Subcutaneous abdominal adipose tissue (tissue), 5 donors: ENCODE results near the gene INSIG1.

ENCODE experiments used
- H3K27ac ChIP-seq: one replicate; pipeline ENCODE4 v1.7.0; 2013; ENCODE audit warnings: low read depth, mild to moderate bottlenecking, inconsistent platforms, low read length, moderate library complexity
- H3K27me3 ChIP-seq, 5 donors: one replicate each; pipeline ENCODE4 v1.7.0; 2013; ENCODE audit warnings: low read length in 5 of 5, inconsistent platforms in 1 of 5; ENCODE audit not compliant: control insufficient read depth in 5 of 5, insufficient read depth in 4 of 5
- H3K36me3 ChIP-seq, 5 donors: one replicate each; pipeline ENCODE4 v1.7.0; 2013; ENCODE audit warnings: low read length in 5 of 5; ENCODE audit not compliant: control insufficient read depth in 5 of 5, insufficient read depth in 5 of 5
- H3K4me1 ChIP-seq, 5 donors: one replicate each; pipeline ENCODE4 v1.7.0; 2013; ENCODE audit warnings: low read length in 5 of 5, mild to moderate bottlenecking in 3 of 5, moderate library complexity in 1 of 5; ENCODE audit not compliant: control insufficient read depth in 5 of 5, insufficient read depth in 5 of 5
- H3K4me3 ChIP-seq, 5 donors: one replicate each; pipeline ENCODE4 v1.7.0; 2013; ENCODE audit warnings: low read length in 5 of 5, low read depth in 1 of 5
- H3K9ac ChIP-seq, 5 donors: one replicate each; pipeline ENCODE4 v1.7.0; 2013; ENCODE audit warnings: low read length in 5 of 5, mild to moderate bottlenecking in 4 of 5, moderate library complexity in 3 of 5
- H3K9me3 ChIP-seq, 5 donors: one replicate each; pipeline ENCODE4 v1.7.0; 2013; ENCODE audit warnings: low read length in 5 of 5; ENCODE audit not compliant: control insufficient read depth in 5 of 5
- donor health status: healthy.
- donor health status: healthy.
- donor health status: healthy.
- donor health status: healthy.
- donor health status: healthy.

INSIG1 gene

GRCh38 chr7:155298288-155298833, 683 bp downstream of the INSIG1 start:
- H3K27me3 ChIP-seq, result no peaks in the 10 kb centered on the region
- H3K27ac ChIP-seq, result peak overlapping the region; percentile 80
- no peaks in the 10 kb centered on the region for H3K9me3 ChIP-seq
- peaks cover 0 to 16% (median 10%) of the 10 kb centered on the region in 5 donors for H3K36me3 ChIP-seq
- H3K4me3 ChIP-seq, result peak overlapping the region; percentile 77 to 86 (median 82)
- H3K4me1 ChIP-seq, result peaks cover 11 to 54% (median 41%) of the 10 kb centered on the region in 5 donors
- peak overlapping the region; percentile 63 to 89 (median 78) for H3K9ac ChIP-seq

GRCh38 chr7:155298834-155299534, 1.3 kb downstream of the INSIG1 start:
- peaks cover 11 to 50% (median 41%) of the 10 kb centered on the region in 5 donors for H3K4me1 ChIP-seq
- H3K4me3 ChIP-seq, result peak overlapping the region; percentile 77 to 86 (median 82)
- peak overlapping the region; percentile 80 for H3K27ac ChIP-seq
- no peaks in the 10 kb centered on the region for H3K9me3 ChIP-seq
- no peaks in the 10 kb centered on the region for H3K27me3 ChIP-seq
- H3K36me3 ChIP-seq, result peaks cover 3 to 22% (median 16%) of the 10 kb centered on the region in 5 donors
- peak overlapping the region; percentile 27 to 81 (median 78) for H3K9ac ChIP-seq

GRCh38 chr7:155299535-155300202, 2.0 kb downstream of the INSIG1 start:
- peak overlapping the region; percentile 80 for H3K27ac ChIP-seq
- H3K27me3 ChIP-seq, result no peaks in the 10 kb centered on the region
- peak overlapping the region in 4 of 5 donors; percentile 27 to 64 (median 58) for H3K9ac ChIP-seq
- H3K4me3 ChIP-seq, result peak overlapping the region; percentile 77 to 86 (median 82)
- peaks cover 11 to 50% (median 41%) of the 10 kb centered on the region in 5 donors for H3K4me1 ChIP-seq
- no peaks in the 10 kb centered on the region for H3K9me3 ChIP-seq
- H3K36me3 ChIP-seq, result peaks cover 3 to 29% (median 22%) of the 10 kb centered on the region in 5 donors

DNA sequence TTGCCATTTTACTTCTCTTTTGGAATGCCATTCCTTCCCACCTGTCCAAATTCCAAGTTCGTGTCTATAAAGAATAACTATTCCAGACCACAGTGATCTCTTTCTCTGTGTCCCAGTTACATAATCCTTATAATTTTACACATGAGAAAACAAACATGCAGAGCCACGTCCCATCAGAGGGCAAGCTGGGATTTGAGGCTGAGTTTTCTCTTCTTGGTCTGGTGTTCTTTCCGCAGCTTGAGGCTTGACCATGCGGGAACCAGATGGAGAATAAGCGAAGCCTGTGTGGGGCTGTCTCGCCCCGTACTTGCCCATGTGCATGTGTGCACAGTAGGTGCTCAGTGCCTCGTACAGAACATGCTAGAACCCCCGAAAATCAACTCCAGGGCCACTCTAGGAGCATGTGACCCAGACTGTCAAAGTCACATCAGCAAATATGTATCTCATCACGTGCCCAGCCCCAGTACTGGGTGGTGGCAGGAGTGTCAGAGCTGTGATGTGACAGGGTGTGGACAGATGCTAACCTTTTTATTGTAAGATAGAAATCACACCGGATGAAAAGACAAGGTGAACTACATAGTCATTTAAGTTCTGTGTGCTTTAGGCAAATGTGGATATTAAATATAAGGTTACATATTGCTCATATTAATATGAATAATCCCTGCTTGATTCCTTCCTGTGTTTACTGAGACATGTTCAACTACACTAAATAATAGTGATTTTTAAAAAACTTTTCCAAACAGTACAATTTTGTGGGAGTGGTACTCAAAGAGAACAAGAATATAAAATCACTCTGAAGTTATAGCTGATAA, 3.2 kb downstream of the INSIG1 start:
- Histone ChIP-seq H3K27ac (peak overlapping the region; percentile 80), H3K9me3 (no peaks in the 10 kb centered on the region), H3K36me3 (peaks cover 3 to 38% (median 29%) of the 10 kb centered on the region in 5 donors), H3K4me3 (peak overlapping the region in 4 of 5 donors; percentile 2 to 86 (median 30)), H3K27me3 (no peaks in the 10 kb centered on the region), H3K9ac (no peak overlapping the region), H3K4me1 (peaks cover 11 to 52% (median 41%) of the 10 kb centered on the region in 5 donors)

- Histone ChIP-seq H3K4me1 (peaks cover 9 to 49% (median 29%) of the 10 kb centered on the region in 5 donors), H3K9me3 (no peaks in the 10 kb centered on the region), H3K27ac (no peak overlapping the region), H3K9ac (no peak overlapping the region), H3K36me3 (peaks cover 12 to 60% (median 47%) of the 10 kb centered on the region in 5 donors), H3K4me3 (no peak overlapping the region), H3K27me3 (no peaks in the 10 kb centered on the region)
These were observed 5.4 kb downstream of the INSIG1 start for GRCh38 chr7:155303039-155303593.

GRCh38 chr7:155303897-155304296, 6.2 kb downstream of the INSIG1 start:
- no peaks in the 10 kb centered on the region for H3K27me3 ChIP-seq
- H3K27ac ChIP-seq, result no peak overlapping the region
- no peaks in the 10 kb centered on the region for H3K9me3 ChIP-seq
- no peak overlapping the region for H3K9ac ChIP-seq
- H3K4me3 ChIP-seq, result no peak overlapping the region
- peaks cover 15 to 67% (median 55%) of the 10 kb centered on the region in 5 donors for H3K36me3 ChIP-seq
- H3K4me1 ChIP-seq, result peaks cover 9 to 42% (median 21%) of the 10 kb centered on the region in 5 donors

GRCh38 chr7:155305231-155305904, 7.7 kb downstream of the INSIG1 start:
- no peak overlapping the region for H3K4me3 ChIP-seq
- no peak overlapping the region for H3K27ac ChIP-seq
- no peaks in the 10 kb centered on the region for H3K9me3 ChIP-seq
- peaks cover 20 to 82% (median 63%) of the 10 kb centered on the region in 5 donors for H3K36me3 ChIP-seq
- peaks cover 2 to 31% (median 8%) of the 10 kb centered on the region in 5 donors for H3K4me1 ChIP-seq
- no peak overlapping the region for H3K9ac ChIP-seq
- no peaks in the 10 kb centered on the region for H3K27me3 ChIP-seq

DNA sequence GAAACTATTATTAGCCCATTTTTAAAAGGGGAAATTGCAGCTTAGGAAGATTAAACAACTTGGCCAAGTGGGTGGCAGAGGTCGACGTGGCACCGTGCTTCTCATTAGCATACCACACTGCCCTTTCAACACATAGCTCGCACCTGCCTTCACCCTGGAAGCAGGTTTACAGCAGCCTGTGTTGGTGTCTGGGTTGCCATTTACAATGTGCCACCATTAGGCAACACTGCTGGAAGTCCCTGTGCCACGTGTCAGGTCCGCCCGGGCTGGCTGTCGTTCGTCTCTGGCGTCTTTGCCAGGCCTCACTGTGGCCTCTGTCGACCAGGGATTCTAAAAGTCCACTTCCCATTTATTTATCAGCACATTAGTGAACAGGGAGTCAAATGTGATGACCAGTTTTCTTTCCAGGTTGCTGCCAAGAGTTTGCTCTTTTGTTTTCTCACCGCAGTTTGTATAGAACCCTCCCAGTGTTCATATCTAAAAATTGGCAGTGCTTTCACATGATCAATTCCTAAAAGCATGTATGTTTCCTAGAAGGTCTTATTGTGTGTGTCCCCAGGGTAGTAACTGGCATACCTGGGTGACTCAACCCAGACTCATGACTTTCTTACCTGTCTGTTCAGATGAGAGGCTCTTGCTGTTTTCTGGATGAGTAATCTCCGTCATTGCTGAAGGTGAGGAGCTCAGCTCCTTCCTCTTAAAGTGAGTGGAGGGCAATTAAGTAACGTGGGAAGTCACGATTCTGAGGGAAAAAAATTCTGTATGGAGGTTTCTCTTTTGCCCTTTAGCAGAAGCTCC, 9.2 kb downstream of the INSIG1 start:
- Histone ChIP-seq H3K9ac (no peak overlapping the region), H3K4me1 (peaks cover 0 to 19% (median 0%) of the 10 kb centered on the region in 5 donors), H3K27me3 (no peaks in the 10 kb centered on the region), H3K9me3 (no peaks in the 10 kb centered on the region), H3K27ac (peak overlapping the region; percentile 21), H3K36me3 (peaks cover 20 to 84% (median 67%) of the 10 kb centered on the region in 5 donors), H3K4me3 (no peak overlapping the region)
